Endothelial cell of umbilical vein (primary cell): ENCODE measurements around the gene FAM210B. TPM values are rescaled to one million over a fixed set of nuclear protein-coding genes. Genes with fewer than 3 reads are reported as not detected.
"Not testable (repeated sequence)": the region's sequence is repeated elsewhere in the genome, so short reads cannot be mapped to it uniquely, and the experiment has no call there.

Source experiments
- BruUV-seq: library from RNA; stranded (reverse); fragments of 400-500 nt; replicated peaks from 2 replicates; lab custom pipeline; 2021; lab: Mats Ljungman, UMichigan
- CTCF ChIA-PET: fragments of 300-600, 350-600 bp; sonication (Branson Sonifier 250); formaldehyde crosslinking; loops from one replicate; lab custom pipeline; 2021; ENCODE audit warnings: antibody characterized with exemption, inconsistent platforms; lab: Charles Lee
- POLR2A ChIA-PET: fragments of 300-600, 350-600 bp; sonication (Branson Sonifier 250); formaldehyde crosslinking; loops from one replicate; lab custom pipeline; 2021; ENCODE audit warnings: antibody characterized with exemption, inconsistent platforms; lab: Charles Lee
- DNase-seq: peaks from one replicate; pipeline ENCODE4 v3.0.0-alpha.2; 2011; ENCODE audit warnings: low read depth, low spot score
- FAIRE-seq: peaks from 2 replicates; lab custom pipeline; 2011; peaks lifted over from hg19 to GRCh38; lab: Jason Lieb, UNC
- H2AFZ ChIP-seq: 2 replicates; pipeline ENCODE4 v1.6.0; 2012; ENCODE audit warnings: low read depth, low read length, control low read depth, inconsistent platforms
- H3K27ac ChIP-seq: 2 replicates; pipeline ENCODE4 v1.5.1; 2011; ENCODE audit warnings: low read depth, mild to moderate bottlenecking, control low read depth, low read length, moderate library complexity; ENCODE audit not compliant: insufficient read depth
- H3K27me3 ChIP-seq, 2 experiments: 2 replicates each; pipeline versions ENCODE4 v1.6.0 to v1.6.1; 2011; ENCODE audit warnings: low read length in 2 of 2, mixed read lengths in 1 of 2; ENCODE audit not compliant: control insufficient read depth in 2 of 2, insufficient read depth in 2 of 2
- H3K36me3 ChIP-seq, 2 experiments: 2 replicates in 1 of 2; 3 replicates in 1 of 2; pipeline ENCODE4 v1.5.1; 2011; ENCODE audit warnings: low read length in 2 of 2, mild to moderate bottlenecking in 1 of 2, moderate library complexity in 1 of 2; ENCODE audit not compliant: control insufficient read depth in 2 of 2, insufficient read depth in 2 of 2; ENCODE audit errors: extremely low read depth in 1 of 2
- H3K4me1 ChIP-seq: 3 replicates; pipeline ENCODE4 v1.5.1; 2011; ENCODE audit warnings: mild to moderate bottlenecking, low read length; ENCODE audit not compliant: control insufficient read depth, insufficient read depth; ENCODE audit errors: extremely low read depth
- H3K4me2 ChIP-seq: 2 replicates; pipeline ENCODE4 v1.6.1; 2011; ENCODE audit warnings: low read length, control low read depth, mixed read lengths; ENCODE audit not compliant: insufficient read depth
- H3K4me3 ChIP-seq, 3 experiments: fragments of 200-600 bp in 1 of 3; sonication (generic), shearing (Covaris generic) in 1 of 3; replicated peaks in 1 of 3; 2 replicates each; pipeline ENCODE4 v1.5.1; 2011 to 2016; ENCODE audit warnings: control low read depth in 3 of 3, low read length in 3 of 3, mild to moderate bottlenecking in 2 of 3, inconsistent platforms in 1 of 3, low read depth in 1 of 3, moderate library complexity in 1 of 3; ENCODE audit not compliant: insufficient read depth in 1 of 3
- H3K79me2 ChIP-seq: 2 replicates; pipeline ENCODE4 v1.6.0; 2012; ENCODE audit warnings: low read length, inconsistent platforms; ENCODE audit not compliant: control insufficient read depth, insufficient read depth
- H3K9ac ChIP-seq: replicated peaks from 2 replicates; pipeline ENCODE3; 2011; ENCODE audit warnings: low read length, control low read depth; ENCODE audit not compliant: insufficient read depth; ENCODE audit errors: extremely low read depth
- H3K9me1 ChIP-seq: replicated peaks from 3 replicates; pipeline ENCODE4 v1.6.0; 2011; ENCODE audit warnings: mild to moderate bottlenecking, low read length; ENCODE audit not compliant: control insufficient read depth, insufficient read depth; ENCODE audit errors: extremely low read depth
- H3K9me3 ChIP-seq: replicated peaks from 2 replicates; pipeline ENCODE4 v1.5.1; 2012; ENCODE audit warnings: low read length, inconsistent platforms; ENCODE audit not compliant: control insufficient read depth, insufficient read depth
- H4K20me1 ChIP-seq: replicated peaks from 2 replicates; pipeline ENCODE3; 2011; ENCODE audit warnings: mild to moderate bottlenecking, low read length; ENCODE audit not compliant: control insufficient read depth, insufficient read depth; ENCODE audit errors: extremely low read depth
- CTCF ChIP-seq, 2 donors: IDR thresholded peaks; 1 replicate in 1 of 2; 2 replicates in 1 of 2; pipeline ENCODE4 v1.5.1; 2011; ENCODE audit warnings: low read length in 2 of 2, mild to moderate bottlenecking in 2 of 2, moderate library complexity in 2 of 2, control low read depth in 1 of 2, inconsistent platforms in 1 of 2, low read depth in 1 of 2; ENCODE audit not compliant: insufficient read depth in 1 of 2; ENCODE audit errors: extremely low read depth in 1 of 2
- FOS ChIP-seq: IDR thresholded peaks from 2 replicates; pipeline ENCODE4 v1.6.1; 2011; ENCODE audit warnings: mild to moderate bottlenecking, low read length, moderate library complexity, borderline replicate concordance; ENCODE audit not compliant: insufficient read depth
- GATA2 ChIP-seq: IDR thresholded peaks from 2 replicates; pipeline ENCODE4 v1.7.0; 2011; ENCODE audit warnings: low read depth, mild to moderate bottlenecking, moderate library complexity, mixed read lengths, low read length; ENCODE audit not compliant: insufficient read length, insufficient read depth
- JUN ChIP-seq: IDR thresholded peaks from 2 replicates; pipeline ENCODE4 v1.6.1; 2011; ENCODE audit warnings: borderline replicate concordance, low read depth; ENCODE audit not compliant: insufficient read length, insufficient read depth
- dilution Hi-C: fragments of 300-500 bp; cut with MboI; formaldehyde crosslinking; loops from one replicate; pipeline ENCODE4 v1.15.0; 2019; ENCODE audit warnings: low sequenced_read_pairs; ENCODE audit not compliant: extremely low pct_ligation_motif_present
- intact Hi-C: fragments of 100-400 bp; cut with micrococcal nuclease; formaldehyde crosslinking; loops from one replicate; pipeline ENCODE4 v1.10.0; 2022
- polyA plus RNA-seq, 4 experiments: library from polyadenylated mRNA; depleted of rRNA in 3 of 4; stranded (reverse) in 3 of 4; unstranded in 1 of 4; fragments of >200 nt; gene quantifications; 2 replicates each; pipeline versions ENCODE4 v1.2.1 to v1.2.3, GENCODE V29; 2011 to 2012; ENCODE audit warnings: missing spikeins in 1 of 4
- total RNA-seq: library from RNA; stranded (reverse); gene quantifications from 2 replicates; pipeline ENCODE4 v1.2.3, GENCODE V29; 2021
- TF ChIP-seq, protein P1 (sequence below): IDR thresholded peaks from 2 replicates; pipeline ENCODE4 v1.6.1; 2011; ENCODE audit not compliant: insufficient read depth, insufficient read length

FAM210B gene
- total and polyA plus RNA-seq, 2 donors (not counting 3 experiments of a cell fraction or from before 2014, with no cell fraction given) = 24.6 to 37.6 TPM

DNA sequence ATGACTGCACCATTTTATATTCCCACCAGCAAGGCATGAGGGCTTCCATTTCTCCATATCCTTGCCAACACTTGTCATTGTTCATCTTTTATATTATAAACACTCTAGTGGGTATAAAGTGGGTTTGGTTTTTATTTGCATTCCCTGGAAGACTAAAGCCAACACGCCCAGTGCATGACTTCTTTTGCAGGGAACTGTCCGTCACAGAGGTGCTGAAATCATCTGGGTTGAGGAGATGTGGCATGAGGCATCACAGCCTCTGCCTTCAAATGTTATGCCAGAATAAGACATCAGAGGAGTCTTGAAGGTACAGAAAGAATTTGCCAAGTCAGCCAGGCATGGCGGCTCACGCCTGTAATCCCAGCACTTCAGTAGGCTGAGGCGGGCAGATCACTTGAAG is 29.9 kb upstream of the FAM210B start:
- BruUV-seq = no TSS peak
- no peak for DNase-seq
- ChIA-PET POLR2A (no interaction called here), CTCF (no interaction called here)
- H3K4me2 ChIP-seq = no peak overlapping the region
- H3K9me3 ChIP-seq = no peaks in the 10 kb centered on the region
- no peak overlapping the region for H2AFZ ChIP-seq
- H3K4me3 ChIP-seq = no peak overlapping the region
- TF ChIP-seq, protein P1, sequence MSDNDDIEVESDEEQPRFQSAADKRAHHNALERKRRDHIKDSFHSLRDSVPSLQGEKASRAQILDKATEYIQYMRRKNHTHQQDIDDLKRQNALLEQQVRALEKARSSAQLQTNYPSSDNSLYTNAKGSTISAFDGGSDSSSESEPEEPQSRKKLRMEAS = no peak
- TF ChIP-seq CTCF (IDR thresholded peaks at IDR 0.05; ENCODE audit: extremely low read depth in 1 of 2, insufficient read depth in 1 of 2, low read depth in 1 of 2, low read length in 2 of 2) = no peak
- TF ChIP-seq JUN = no peak
- TF ChIP-seq FOS = no peak
- TF ChIP-seq GATA2 = no peak
- H4K20me1 ChIP-seq = no peaks in the 10 kb centered on the region
- no peaks in the 10 kb centered on the region for H3K9me1 ChIP-seq
- intact Hi-C loops = no loop called here
- no peak for FAIRE-seq
- no peak overlapping the region for H3K27ac ChIP-seq
- H3K79me2 ChIP-seq = no peaks in the 10 kb centered on the region
- H3K9ac ChIP-seq = no peak overlapping the region
- H3K4me1 ChIP-seq = no peaks in the 10 kb centered on the region
- dilution Hi-C loops = no loop called here
- H3K36me3 ChIP-seq = no peaks in the 10 kb centered on the region
- no peaks in the 10 kb centered on the region for H3K27me3 ChIP-seq

GRCh38 chr20:56336709-56337108 is 22.1 kb upstream of the FAM210B start:
- BruUV-seq, intact Hi-C loops: not testable (repeated sequence)

More at GRCh38 chr20:56336709-56337108, 22.1 kb upstream of the FAM210B start:
- H4K20me1 ChIP-seq, FAIRE-seq, H3K27me3 ChIP-seq, H3K27ac ChIP-seq, H3K9me1 ChIP-seq, H3K79me2 ChIP-seq, CTCF ChIA-PET, H3K9ac ChIP-seq, H3K4me3 ChIP-seq, H3K4me2 ChIP-seq, H3K36me3 ChIP-seq, H3K4me1 ChIP-seq, dilution Hi-C loops, DNase-seq, H3K9me3 ChIP-seq, H2AFZ ChIP-seq: not testable (repeated sequence)
- POLR2A ChIA-PET = interaction anchor here (0.6 kb wide), 1 partner anchor 163 kb away, joined by 3 read pairs; no protein-coding TSS in a partner anchor
